NCI-H774 (cell line): ENCODE data around the gene MPRIP.
"Not testable (repeated sequence)": the region's sequence is repeated elsewhere in the genome, so short reads cannot be mapped to it uniquely, and the experiment has no call there.

Source experiments
- DNase-seq: peaks from one replicate; lab custom pipeline; 2025; lab: John Stamatoyannopoulos, UW

Gene MPRIP

GRCh38 chr17:17126131-17127110 is 84.2 kb downstream of the MPRIP start:
- no peak for DNase-seq

- no peak for DNase-seq
Measured at GRCh38 chr17:17127156-17127555, 84.9 kb downstream of the MPRIP start.

- DNase-seq, result no peak
Measured at GRCh38 chr17:17127730-17128291, 85.6 kb downstream of the MPRIP start.

- DNase-seq, result no peak
Measured at GRCh38 chr17:17128476-17129075, 86.3 kb downstream of the MPRIP start.

GRCh38 chr17:17129466-17129865 is 87.2 kb downstream of the MPRIP start:
- peak; percentile 24 for DNase-seq

- DNase-seq, result no peak
Measured at GRCh38 chr17:17130077-17130844, 88.0 kb downstream of the MPRIP start.

- no peak for DNase-seq
Measured at GRCh38 chr17:17131839-17132238, 89.6 kb downstream of the MPRIP start.

GRCh38 chr17:17132746-17133145 is 90.5 kb downstream of the MPRIP start:
- DNase-seq, result no peak

GRCh38 chr17:17134051-17134956 is 92.0 kb downstream of the MPRIP start:
- DNase-seq, result no peak

- no peak for DNase-seq
Measured at GRCh38 chr17:17134957-17135333, 92.7 kb downstream of the MPRIP start.

GRCh38 chr17:17136221-17136620 is 94.0 kb downstream of the MPRIP start:
- not testable (repeated sequence) for DNase-seq

GRCh38 chr17:17137731-17138585 is 95.7 kb downstream of the MPRIP start:
- DNase-seq, result no peak

GRCh38 chr17:17139972-17140589 is 97.8 kb downstream of the MPRIP start:
- peak; percentile 43 for DNase-seq

GRCh38 chr17:17140590-17140980 is 98.3 kb downstream of the MPRIP start:
- DNase-seq, result no peak

GRCh38 chr17:17141279-17141678 is 99.0 kb downstream of the MPRIP start:
- DNase-seq, result no peak

- DNase-seq, result no peak
Measured at GRCh38 chr17:17141860-17142552, 99.7 kb downstream of the MPRIP start.

GRCh38 chr17:17142556-17142955 is 100.3 kb downstream of the MPRIP start:
- DNase-seq, result no peak

- DNase-seq, result no peak
Measured at GRCh38 chr17:17143501-17143900, 101.2 kb downstream of the MPRIP start.

- DNase-seq, result no peak
Measured at GRCh38 chr17:17144061-17144460, 101.8 kb downstream of the MPRIP start.
